ENCODE results near the gene DTD1. TPM values are rescaled to one million over a fixed set of nuclear protein-coding genes. Genes with fewer than 3 reads are reported as not detected.

The DTD1 gene
- total RNA-seq, result 10 to 100 TPM; 25.3 to 54.3 TPM

GRCh38 chr20:18587665-18588573 lies at the start of gene DTD1:
TSS of gene DTD1 (plus strand) at chr20:18588054. CDS start at chr20:18588073, 19 bp downstream.
- H3K27ac Mint-ChIP-seq, result peak within 1 kb of the TSS; percentile 85 to 87
- DNase-seq (ENCODE audit: low spot score in 2 of 2) (peak; percentile 91 to 96), ATAC-seq (peak; percentile 93)
- peaks cover 0 to 4% of the 10 kb centered on the region in 2 donors for H3K36me3 Mint-ChIP-seq
- H3K9me3 Mint-ChIP-seq, result no peaks in the 10 kb centered on the region

- H3K27ac Mint-ChIP-seq, result peak overlapping the region; percentile 14 to 75
- ATAC-seq, result no peak
- no peaks in the 10 kb centered on the region for H3K9me3 Mint-ChIP-seq
- no peak for DNase-seq (ENCODE audit: low spot score in 2 of 2)
- H3K36me3 Mint-ChIP-seq, result peaks cover 30 to 31% of the 10 kb centered on the region in 2 donors
Observed at GRCh38 chr20:18541741-18542140, 46.1 kb upstream of the DTD1 start.

DNA sequence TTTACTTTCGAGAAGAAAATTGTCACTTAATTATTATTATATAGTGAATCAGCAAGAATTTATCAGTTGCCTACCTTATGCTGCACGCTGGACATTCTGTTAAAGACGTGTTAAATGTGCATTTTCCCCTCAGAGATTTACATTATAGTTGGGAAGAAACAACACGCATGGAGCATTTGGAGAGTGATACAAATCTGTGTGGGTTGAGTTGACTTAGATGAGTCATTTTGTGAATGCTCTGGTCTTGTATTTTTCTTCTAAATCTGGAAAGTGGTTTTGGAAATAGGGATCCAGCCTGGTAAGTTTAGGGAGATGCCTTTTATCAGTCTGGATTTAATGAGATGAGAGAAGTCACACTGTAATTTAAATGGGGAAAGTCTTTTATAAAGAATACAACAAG lies 44.6 kb upstream of the DTD1 start:
- Mint-ChIP-seq H3K36me3 (peaks cover 27 to 30% of the 10 kb centered on the region in 2 donors), H3K27ac (peak overlapping the region; percentile 13 to 63), H3K9me3 (no peaks in the 10 kb centered on the region)
- DNase-seq (ENCODE audit: low spot score in 2 of 2) (no peak), ATAC-seq (no peak)

DNA sequence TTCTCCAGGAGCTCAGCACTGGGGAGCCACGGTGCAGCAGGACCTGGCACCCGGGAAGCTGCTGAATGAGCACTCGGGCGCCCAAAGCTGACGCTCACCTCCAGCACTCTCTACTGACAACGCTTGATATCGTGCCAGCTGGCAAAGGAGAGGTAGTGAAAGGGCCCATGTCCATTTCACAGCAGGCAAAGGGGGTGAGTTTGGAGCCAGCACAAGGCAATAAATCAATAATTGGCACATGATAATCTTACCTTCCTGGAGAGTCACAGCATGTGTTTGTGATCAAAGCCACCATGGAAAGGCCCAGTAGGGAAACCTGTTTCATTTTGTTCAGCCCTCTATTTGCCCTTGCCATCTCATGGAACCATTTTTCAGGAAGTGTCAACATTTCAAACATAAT lies 43.9 kb upstream of the DTD1 start:
- no peak overlapping the region for H3K27ac Mint-ChIP-seq
- peaks cover 27 to 30% of the 10 kb centered on the region in 2 donors for H3K36me3 Mint-ChIP-seq
- H3K9me3 Mint-ChIP-seq, result no peaks in the 10 kb centered on the region
- DNase-seq (ENCODE audit: low spot score in 2 of 2) (no peak), ATAC-seq (no peak)

DNA sequence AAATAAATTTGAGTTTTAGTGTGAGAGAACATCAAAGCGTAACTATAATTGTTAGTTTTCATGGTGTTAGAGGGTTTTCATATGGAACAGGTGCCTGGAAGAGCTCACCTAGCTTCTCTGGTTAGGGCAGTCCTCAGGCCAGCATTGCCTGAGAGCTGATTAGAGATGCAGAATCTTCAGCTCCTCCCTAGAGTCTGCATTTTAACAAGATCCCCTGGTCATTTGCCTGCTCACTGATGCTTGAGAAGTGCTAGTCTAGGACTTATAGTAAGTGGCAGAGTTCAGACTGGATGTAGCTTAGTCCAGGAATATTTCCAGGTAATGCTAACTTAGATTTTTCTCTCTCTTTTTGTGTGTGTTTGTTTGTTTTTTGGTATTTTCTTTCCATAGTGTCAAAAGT lies 42.3 kb upstream of the DTD1 start:
- no peaks in the 10 kb centered on the region for H3K9me3 Mint-ChIP-seq
- DNase-seq (ENCODE audit: low spot score in 2 of 2), result no peak
- H3K27ac Mint-ChIP-seq, result no peak overlapping the region
- no peak for ATAC-seq
- H3K36me3 Mint-ChIP-seq, result peaks cover 22% of the 10 kb centered on the region in 2 donors

- peak overlapping the region; percentile 8 to 25 for H3K27ac Mint-ChIP-seq
- no peaks in the 10 kb centered on the region for H3K9me3 Mint-ChIP-seq
- ATAC-seq (no peak), DNase-seq (ENCODE audit: low spot score in 2 of 2) (no peak)
- H3K36me3 Mint-ChIP-seq, result peaks cover 12 to 14% of the 10 kb centered on the region in 2 donors
Observed at GRCh38 chr20:18548465-18548864, 39.4 kb upstream of the DTD1 start.

DNA sequence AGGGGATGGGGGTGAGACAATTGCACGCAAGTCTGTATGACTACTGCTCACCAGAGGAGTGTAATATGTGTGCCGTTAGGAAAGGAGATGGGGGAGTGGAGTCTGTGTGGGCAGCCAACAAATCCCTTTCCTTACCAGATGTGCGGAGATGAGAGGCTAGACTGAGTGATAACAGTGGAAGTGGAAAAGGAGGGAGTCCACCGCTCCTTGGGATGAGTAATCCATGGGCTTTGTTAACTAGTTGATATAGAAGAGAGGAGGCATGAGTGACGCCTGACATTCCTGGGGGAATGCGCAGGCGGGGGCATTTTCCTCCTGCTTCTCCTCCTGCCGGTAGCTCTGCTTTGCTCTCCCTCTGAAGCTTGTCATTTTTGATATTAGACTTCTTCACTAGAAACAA lies 34.1 kb upstream of the DTD1 start:
- no peak for ATAC-seq
- Mint-ChIP-seq H3K27ac (no peak overlapping the region), H3K36me3 (peaks cover 0 to 7% of the 10 kb centered on the region in 2 donors), H3K9me3 (no peaks in the 10 kb centered on the region)
- no peak for DNase-seq (ENCODE audit: low spot score in 2 of 2)

DNA sequence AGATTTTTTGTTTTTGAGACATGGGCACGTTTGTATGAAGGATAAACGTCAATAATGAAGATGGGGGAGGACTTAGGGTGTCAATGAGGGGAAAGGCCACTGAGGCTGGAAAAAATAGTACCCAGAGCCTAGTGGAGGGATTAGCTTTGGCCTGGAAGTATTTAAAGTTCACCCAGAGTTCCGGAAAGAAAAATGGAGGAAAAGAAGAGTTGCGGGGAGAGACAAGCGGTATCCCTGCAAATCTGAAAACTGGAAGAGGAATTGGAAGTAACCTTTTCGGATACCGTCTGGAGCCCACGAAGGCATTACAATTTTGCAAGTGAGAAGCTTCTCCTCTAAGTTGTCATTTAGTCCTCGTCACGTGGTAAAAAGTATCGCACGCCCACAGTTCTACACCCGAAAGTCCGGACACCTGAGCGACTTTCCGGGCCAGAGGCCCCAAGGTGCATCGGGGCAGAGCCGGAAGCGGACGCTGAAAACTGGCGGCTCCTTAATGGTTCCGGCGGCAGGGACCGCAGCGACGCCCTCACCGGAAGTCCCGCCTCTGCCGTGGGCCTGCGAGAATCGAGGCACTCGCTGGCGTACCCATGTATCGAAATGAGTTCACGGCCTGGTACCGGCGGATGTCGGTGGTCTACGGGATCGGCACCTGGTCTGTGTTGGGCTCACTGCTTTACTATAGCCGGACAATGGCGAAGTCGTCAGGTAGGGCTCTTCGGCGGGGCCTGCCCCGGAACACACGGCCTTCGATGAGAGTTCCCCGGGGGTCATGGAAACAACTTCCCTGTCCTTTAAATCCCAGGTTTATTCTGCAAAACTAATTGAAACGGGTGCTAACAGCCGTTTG lies 20.7 kb upstream of the DTD1 start, which contains the start of gene SMIM26:
TSS of gene SMIM26 (plus strand) at position 541 of the 847 bp plus-strand sequence. CDS start at position 588, 47 bp downstream.
- Mint-ChIP-seq H3K27ac (peak within 1 kb of the TSS; percentile 98), H3K36me3 (peaks cover 28 to 30% of the 10 kb centered on the region in 2 donors), H3K9me3 (peaks cover 4 to 6% of the 10 kb centered on the region in 2 donors)
- DNase-seq (ENCODE audit: low spot score in 2 of 2), result peak; percentile 94
- peak; percentile 99 to 100 for ATAC-seq

GRCh38 chr20:18567739-18568091 lies 20.1 kb upstream of the DTD1 start:
- Mint-ChIP-seq H3K27ac (peak overlapping the region; percentile 98), H3K36me3 (peaks cover 27 to 29% of the 10 kb centered on the region in 2 donors), H3K9me3 (peaks cover 4 to 6% of the 10 kb centered on the region in 2 donors)
- ATAC-seq (peak in 1 of 2 donors; percentile 21), DNase-seq (ENCODE audit: low spot score in 2 of 2) (no peak)

DNA sequence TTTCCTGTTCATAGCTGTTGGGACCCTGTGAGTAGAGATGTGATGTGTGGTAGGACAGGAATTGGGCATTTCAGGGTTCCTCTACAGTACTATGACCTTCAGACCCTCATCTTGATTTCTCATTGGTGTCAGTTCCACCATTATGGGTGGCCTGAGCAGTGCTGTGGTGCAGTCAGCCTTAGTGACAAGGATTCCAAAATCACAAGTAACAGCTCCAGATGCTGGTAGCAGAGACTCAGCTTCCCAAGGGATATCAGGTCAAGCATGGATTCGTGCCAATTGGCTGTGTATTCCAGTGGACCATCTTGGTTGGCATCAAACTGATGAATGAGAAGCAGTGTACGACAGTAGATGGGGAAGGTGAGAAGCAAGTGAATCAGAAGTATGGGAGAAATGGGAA lies 16.8 kb upstream of the DTD1 start:
- DNase-seq (ENCODE audit: low spot score in 2 of 2), result no peak
- Mint-ChIP-seq H3K9me3 (peaks cover 4 to 6% of the 10 kb centered on the region in 2 donors), H3K27ac (no peak overlapping the region), H3K36me3 (peaks cover 24 to 25% of the 10 kb centered on the region in 2 donors)
- ATAC-seq, result no peak

- no peak for ATAC-seq
- Mint-ChIP-seq H3K36me3 (peaks cover 21 to 24% of the 10 kb centered on the region in 2 donors), H3K27ac (peak overlapping the region in 1 of 2 donors; percentile 38), H3K9me3 (peaks cover 4 to 6% of the 10 kb centered on the region in 2 donors)
- DNase-seq (ENCODE audit: low spot score in 2 of 2), result no peak
Observed at GRCh38 chr20:18571578-18571977, 16.3 kb upstream of the DTD1 start.

GRCh38 chr20:18577942-18578341 lies 9.9 kb upstream of the DTD1 start:
- H3K9me3 Mint-ChIP-seq, result no peaks in the 10 kb centered on the region
- no peaks in the 10 kb centered on the region for H3K36me3 Mint-ChIP-seq
- ATAC-seq, result no peak
- DNase-seq (ENCODE audit: low spot score in 2 of 2), result no peak
- no peak overlapping the region for H3K27ac Mint-ChIP-seq

GRCh38 chr20:18578581-18578980 lies 9.3 kb upstream of the DTD1 start:
- Mint-ChIP-seq H3K36me3 (no peaks in the 10 kb centered on the region), H3K27ac (no peak overlapping the region), H3K9me3 (no peaks in the 10 kb centered on the region)
- ATAC-seq (no peak), DNase-seq (ENCODE audit: low spot score in 2 of 2) (no peak)

DNA sequence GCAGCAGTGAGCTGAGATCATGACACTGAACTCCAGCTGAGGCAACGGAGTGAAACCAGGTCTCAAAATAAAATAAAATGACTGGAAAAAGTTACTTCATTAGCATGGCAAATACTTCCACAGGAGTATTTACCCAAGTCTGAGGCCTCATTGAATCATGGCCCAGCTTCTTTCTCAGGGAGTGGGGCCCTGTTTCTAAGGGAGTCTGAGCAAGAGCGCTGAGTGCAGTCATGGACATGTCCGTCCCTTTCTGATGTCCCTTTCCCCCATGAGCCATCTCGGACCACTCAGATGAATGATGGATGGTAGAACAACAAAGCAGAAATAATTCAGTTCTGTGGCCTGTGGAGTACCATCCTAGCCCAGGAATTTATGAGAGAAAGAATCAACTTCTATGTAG lies 7.8 kb upstream of the DTD1 start:
- ATAC-seq, result no peak
- Mint-ChIP-seq H3K9me3 (no peaks in the 10 kb centered on the region), H3K36me3 (no peaks in the 10 kb centered on the region), H3K27ac (no peak overlapping the region)
- no peak for DNase-seq (ENCODE audit: low spot score in 2 of 2)

DNA sequence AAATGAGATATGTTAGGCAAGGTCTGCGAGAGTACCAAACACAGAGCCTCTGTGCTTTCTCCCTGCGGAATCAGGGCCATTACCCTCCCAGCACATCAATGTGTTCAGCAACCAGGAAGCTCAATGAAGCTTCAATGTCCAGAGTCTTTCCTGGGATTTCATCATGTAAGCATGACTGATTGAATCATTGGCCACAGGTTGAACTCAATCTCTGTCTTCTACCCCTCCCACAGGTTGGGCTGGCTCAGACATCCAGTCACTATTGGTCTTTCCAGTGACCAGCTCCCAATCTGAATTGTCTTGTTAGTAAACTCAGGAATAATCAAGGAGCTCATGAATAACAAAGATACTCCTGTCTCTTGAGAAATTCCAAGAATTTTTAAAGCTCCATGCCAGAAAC lies 2.7 kb upstream of the DTD1 start:
- Mint-ChIP-seq H3K27ac (no peak overlapping the region), H3K9me3 (no peaks in the 10 kb centered on the region), H3K36me3 (peaks cover 0 to 4% of the 10 kb centered on the region in 2 donors)
- no peak for ATAC-seq
- no peak for DNase-seq (ENCODE audit: low spot score in 2 of 2)

DNA sequence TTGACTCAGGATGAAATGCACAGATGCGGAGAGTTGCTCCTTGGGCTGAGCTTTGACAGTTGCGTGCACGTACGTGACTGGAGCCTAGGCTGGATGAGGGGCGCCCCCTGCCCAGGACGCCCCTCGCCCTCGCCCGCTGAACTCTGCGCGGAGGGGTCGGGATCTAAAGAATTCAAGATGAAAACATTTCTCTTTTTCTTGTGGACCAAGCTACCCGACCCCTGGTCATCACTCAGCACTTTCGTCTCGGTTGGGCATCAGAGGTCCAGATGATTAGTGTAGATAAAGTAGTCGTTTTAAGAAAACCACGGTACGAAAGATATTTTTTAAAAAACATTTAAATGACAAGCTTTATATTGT lies 700 bp downstream of the DTD1 start:
- ATAC-seq, result peak in 1 of 2 donors; percentile 5
- Mint-ChIP-seq H3K27ac (peak overlapping the region; percentile 85), H3K36me3 (peaks cover 0 to 4% of the 10 kb centered on the region in 2 donors), H3K9me3 (no peaks in the 10 kb centered on the region)
- peak in 1 of 2 donors; percentile 16 for DNase-seq (ENCODE audit: low spot score in 2 of 2)

Data from activated naive CD4-positive, alpha-beta T cell treated with anti-CD3 and anti-CD28 coated beads, Interleukin-2, amount 50 U/mL, for 72 hours (primary cell).